ENCODE measurements around the gene MRPL21.

- TF ChIP-seq ZFX (IDR thresholded peaks at IDR 0.05) (no peak), CTCF (conservative IDR thresholded peaks at IDR 0.05) (no peak)
Observed at GRCh38 chr11:68935516-68936357, 32.1 kb upstream of the MRPL21 start.

Measured in C4-2B (cell line).